Ectodermal cell (in vitro differentiated cells): ENCODE data around the gene GDF7.
A peak's percentile ranks its signal among the peaks of the same experiment; 100 is the strongest.

Source experiments
- H3K27ac ChIP-seq: 2 replicates; pipeline ENCODE4 v1.7.0; 2013; ENCODE audit warnings: mild to moderate bottlenecking, low read depth, low read length; ENCODE audit not compliant: insufficient read depth, poor library complexity, severe bottlenecking
- H3K27me3 ChIP-seq: 2 replicates; pipeline ENCODE4 v1.7.0; 2013; ENCODE audit warnings: mild to moderate bottlenecking, low read length; ENCODE audit not compliant: insufficient read depth, control insufficient read depth, poor library complexity, severe bottlenecking
- H3K36me3 ChIP-seq: one replicate; pipeline ENCODE4 v1.7.0; 2013; ENCODE audit warnings: low read length; ENCODE audit not compliant: control insufficient read depth, insufficient read depth
- H3K4me1 ChIP-seq: one replicate; pipeline ENCODE4 v1.7.0; 2013; ENCODE audit warnings: low read length; ENCODE audit not compliant: control insufficient read depth, insufficient read depth
- H3K4me3 ChIP-seq: 2 replicates; pipeline ENCODE4 v1.7.0; 2013; ENCODE audit warnings: low read depth, low read length, control low read depth; ENCODE audit not compliant: insufficient read depth
- H3K9me3 ChIP-seq: 2 replicates; pipeline ENCODE4 v1.7.0; 2013; ENCODE audit warnings: mild to moderate bottlenecking, low read length, moderate library complexity; ENCODE audit not compliant: control insufficient read depth
- WGBS, 2 experiments: methylation state at CpG; one replicate each; pipeline ENCODE4 v1.1.7; 2013; ENCODE audit warnings: missing lambda C conversion rate in 2 of 2; 5-methylcytosine and 5-hydroxymethylcytosine counted together

The GDF7 gene

GRCh38 chr2:20645301-20645701 lies 21.6 kb upstream of the GDF7 start:
- WGBS, 2 experiments, result 93 to 94% methylated on average over 14 of the region's 14 CpGs
- no peaks in the 10 kb centered on the region for H3K4me1 ChIP-seq
- H3K27me3 ChIP-seq, result peaks cover 2% of the 10 kb centered on the region
- peaks cover 3% of the 10 kb centered on the region for H3K36me3 ChIP-seq
- no peak overlapping the region for H3K27ac ChIP-seq
- no peak overlapping the region for H3K4me3 ChIP-seq
- no peaks in the 10 kb centered on the region for H3K9me3 ChIP-seq

- H3K36me3 ChIP-seq, result peaks cover 3% of the 10 kb centered on the region
- 90 to 91% methylated on average over 10 of the region's 10 CpGs for WGBS, 2 experiments
- H3K27ac ChIP-seq, result no peak overlapping the region
- peaks cover 4% of the 10 kb centered on the region for H3K27me3 ChIP-seq
- no peaks in the 10 kb centered on the region for H3K9me3 ChIP-seq
- H3K4me1 ChIP-seq, result no peaks in the 10 kb centered on the region
- no peak overlapping the region for H3K4me3 ChIP-seq
These were observed 21.2 kb upstream of the GDF7 start for GRCh38 chr2:20645761-20646160.

GRCh38 chr2:20646446-20646845 lies 20.5 kb upstream of the GDF7 start:
- Histone ChIP-seq H3K4me3 (no peak overlapping the region), H3K27ac (no peak overlapping the region), H3K9me3 (no peaks in the 10 kb centered on the region), H3K36me3 (peaks cover 3% of the 10 kb centered on the region), H3K4me1 (no peaks in the 10 kb centered on the region), H3K27me3 (peaks cover 4% of the 10 kb centered on the region)
- WGBS, 2 experiments, result 91 to 95% methylated on average over 20 of the region's 20 CpGs

GRCh38 chr2:20647211-20647610 lies 19.7 kb upstream of the GDF7 start:
- Histone ChIP-seq H3K27ac (no peak overlapping the region), H3K27me3 (peaks cover 7% of the 10 kb centered on the region), H3K9me3 (no peaks in the 10 kb centered on the region), H3K36me3 (peaks cover 3% of the 10 kb centered on the region), H3K4me1 (no peaks in the 10 kb centered on the region), H3K4me3 (no peak overlapping the region)
- 90 to 92% methylated on average over 3 of the region's 3 CpGs for WGBS, 2 experiments

- H3K4me3 ChIP-seq, result no peak overlapping the region
- peaks cover 3% of the 10 kb centered on the region for H3K36me3 ChIP-seq
- 88 to 91% methylated on average over 8 of the region's 8 CpGs for whole genome bisulfite sequencing, 2 experiments
- H3K27me3 ChIP-seq, result peaks cover 8% of the 10 kb centered on the region
- no peaks in the 10 kb centered on the region for H3K4me1 ChIP-seq
- H3K27ac ChIP-seq, result no peak overlapping the region
- H3K9me3 ChIP-seq, result no peaks in the 10 kb centered on the region
These were observed 19.2 kb upstream of the GDF7 start for GRCh38 chr2:20647738-20648137.

- no peaks in the 10 kb centered on the region for H3K9me3 ChIP-seq
- no peaks in the 10 kb centered on the region for H3K4me1 ChIP-seq
- H3K4me3 ChIP-seq, result no peak overlapping the region
- H3K36me3 ChIP-seq, result peaks cover 3% of the 10 kb centered on the region
- no peak overlapping the region for H3K27ac ChIP-seq
- WGBS, 2 experiments, result 91 to 93% methylated on average over 4 of the region's 4 CpGs
- H3K27me3 ChIP-seq, result peaks cover 8% of the 10 kb centered on the region
These were observed 18.7 kb upstream of the GDF7 start for GRCh38 chr2:20648206-20648605.

- Histone ChIP-seq H3K4me3 (no peak overlapping the region), H3K36me3 (peaks cover 2% of the 10 kb centered on the region)
These were observed 18.1 kb upstream of the GDF7 start for GRCh38 chr2:20648831-20649230.

GRCh38 chr2:20649576-20649975 lies 17.4 kb upstream of the GDF7 start:
- Histone ChIP-seq H3K27me3 (peaks cover 8% of the 10 kb centered on the region), H3K27ac (no peak overlapping the region), H3K4me1 (no peaks in the 10 kb centered on the region), H3K4me3 (no peak overlapping the region), H3K36me3 (no peaks in the 10 kb centered on the region), H3K9me3 (no peaks in the 10 kb centered on the region)
- 89 to 92% methylated on average over 11 of the region's 11 CpGs for WGBS, 2 experiments

More at GRCh38 chr2:20648831-20649230, 18.1 kb upstream of the GDF7 start:
- Histone ChIP-seq H3K9me3 (no peaks in the 10 kb centered on the region), H3K4me1 (no peaks in the 10 kb centered on the region), H3K27ac (no peak overlapping the region), H3K27me3 (peaks cover 8% of the 10 kb centered on the region)
- WGBS, 2 experiments, result 94 to 96% methylated on average over 9 of the region's 9 CpGs

- Histone ChIP-seq H3K36me3 (no peaks in the 10 kb centered on the region), H3K27ac (no peak overlapping the region), H3K27me3 (peaks cover 8% of the 10 kb centered on the region), H3K9me3 (no peaks in the 10 kb centered on the region), H3K4me1 (no peaks in the 10 kb centered on the region), H3K4me3 (peak overlapping the region; percentile 80)
- 90 to 91% methylated on average over 7 of the region's 7 CpGs for WGBS, 2 experiments
These were observed 17.0 kb upstream of the GDF7 start for GRCh38 chr2:20649976-20650375.

- Histone ChIP-seq H3K4me3 (peak overlapping the region; percentile 80), H3K27ac (no peak overlapping the region), H3K36me3 (no peaks in the 10 kb centered on the region), H3K27me3 (peaks cover 8% of the 10 kb centered on the region), H3K9me3 (no peaks in the 10 kb centered on the region), H3K4me1 (no peaks in the 10 kb centered on the region)
- WGBS, 2 experiments, result 14 to 17% methylated on average over 19 of the region's 19 CpGs
These were observed 16.5 kb upstream of the GDF7 start for GRCh38 chr2:20650393-20650876.
